SKM-1 (cell line): Measurements from ENCODE around the gene PDZRN3.

Experiments used
- DNase-seq: peaks from one replicate; lab custom pipeline; 2025; ENCODE audit not compliant: unreplicated experiment; lab: John Stamatoyannopoulos, UW

The PDZRN3 gene

GRCh38 chr3:73427048-73427706 lies 197.6 kb downstream of the PDZRN3 start:
- no peak for DNase-seq

GRCh38 chr3:73426606-73427005 lies 198.1 kb downstream of the PDZRN3 start:
- no peak for DNase-seq

- no peak for DNase-seq
Measured at GRCh38 chr3:73423116-73423515, 201.6 kb downstream of the PDZRN3 start.

GRCh38 chr3:73422571-73422970 lies 202.2 kb downstream of the PDZRN3 start:
- no peak for DNase-seq

GRCh38 chr3:73419942-73420341 lies 204.8 kb downstream of the PDZRN3 start:
- DNase-seq: no peak

- no peak for DNase-seq
Measured at GRCh38 chr3:73419179-73419803, 205.4 kb downstream of the PDZRN3 start.

GRCh38 chr3:73418681-73419080 lies 206.1 kb downstream of the PDZRN3 start:
- DNase-seq: no peak

GRCh38 chr3:73415118-73415517 lies 209.6 kb downstream of the PDZRN3 start:
- DNase-seq: no peak

- no peak for DNase-seq
Measured at GRCh38 chr3:73413619-73414018, 211.1 kb downstream of the PDZRN3 start.

GRCh38 chr3:73411993-73412392 lies 212.7 kb downstream of the PDZRN3 start:
- DNase-seq: peak; percentile 9

GRCh38 chr3:73411545-73411944 lies 213.2 kb downstream of the PDZRN3 start:
- DNase-seq: no peak

- no peak for DNase-seq
Measured at GRCh38 chr3:73409138-73409763, 215.5 kb downstream of the PDZRN3 start.

GRCh38 chr3:73408634-73409033 lies 216.1 kb downstream of the PDZRN3 start:
- no peak for DNase-seq

- no peak for DNase-seq
Measured at GRCh38 chr3:73407577-73407976, 217.2 kb downstream of the PDZRN3 start.

GRCh38 chr3:73405853-73406252 lies 218.9 kb downstream of the PDZRN3 start:
- no peak for DNase-seq

GRCh38 chr3:73405000-73405399 lies 219.7 kb downstream of the PDZRN3 start:
- DNase-seq: no peak

GRCh38 chr3:73404435-73404834 lies 220.3 kb downstream of the PDZRN3 start:
- DNase-seq: no peak

GRCh38 chr3:73403444-73403843 lies 221.3 kb downstream of the PDZRN3 start:
- DNase-seq: no peak

- no peak for DNase-seq
Measured at GRCh38 chr3:73401616-73402279, 223.0 kb downstream of the PDZRN3 start.

GRCh38 chr3:73401059-73401458 lies 223.7 kb downstream of the PDZRN3 start:
- DNase-seq: no peak

GRCh38 chr3:73399666-73400253 lies 225.0 kb downstream of the PDZRN3 start:
- no peak for DNase-seq

- DNase-seq: no peak
Measured at GRCh38 chr3:73399106-73399505, 225.6 kb downstream of the PDZRN3 start.
